NCI-H1105 (cell line): Measurements from ENCODE around the gene SPR.

Experiments used
- DNase-seq: peaks from one replicate; lab custom pipeline; 2025; lab: John Stamatoyannopoulos, UW

SPR gene

DNA sequence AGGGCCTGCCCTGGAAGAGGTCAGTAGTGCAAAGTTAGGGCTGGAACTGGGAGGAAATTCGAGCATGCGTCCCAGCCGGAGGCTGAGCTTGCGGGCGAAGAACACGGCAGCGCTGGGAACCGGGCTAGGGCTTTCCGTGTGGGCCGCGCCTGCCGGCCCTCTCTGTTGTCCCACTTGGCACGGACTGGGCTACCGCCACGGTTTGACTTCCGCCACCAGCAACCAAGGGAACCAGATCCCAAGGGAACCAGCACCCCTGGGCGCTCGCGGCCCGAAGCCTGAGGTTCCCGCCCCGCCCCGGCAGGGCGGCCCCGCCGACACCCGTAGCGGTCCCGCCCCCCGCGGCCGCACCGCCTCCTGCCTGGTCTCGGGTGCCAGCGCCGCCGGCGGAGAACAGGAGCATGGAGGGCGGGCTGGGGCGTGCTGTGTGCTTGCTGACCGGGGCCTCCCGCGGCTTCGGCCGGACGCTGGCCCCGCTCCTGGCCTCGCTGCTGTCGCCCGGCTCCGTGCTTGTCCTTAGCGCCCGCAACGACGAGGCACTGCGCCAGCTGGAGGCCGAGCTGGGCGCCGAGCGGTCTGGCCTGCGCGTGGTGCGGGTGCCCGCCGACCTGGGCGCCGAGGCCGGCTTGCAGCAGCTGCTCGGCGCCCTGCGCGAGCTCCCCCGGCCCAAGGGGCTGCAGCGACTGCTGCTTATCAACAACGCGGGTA, at the start of gene SPR:
SPR (plus strand) TSS at position 377 of the 708 bp plus-strand sequence; CDS start at position 402, 25 bp downstream.
- DNase-seq = peak; percentile 62

DNA sequence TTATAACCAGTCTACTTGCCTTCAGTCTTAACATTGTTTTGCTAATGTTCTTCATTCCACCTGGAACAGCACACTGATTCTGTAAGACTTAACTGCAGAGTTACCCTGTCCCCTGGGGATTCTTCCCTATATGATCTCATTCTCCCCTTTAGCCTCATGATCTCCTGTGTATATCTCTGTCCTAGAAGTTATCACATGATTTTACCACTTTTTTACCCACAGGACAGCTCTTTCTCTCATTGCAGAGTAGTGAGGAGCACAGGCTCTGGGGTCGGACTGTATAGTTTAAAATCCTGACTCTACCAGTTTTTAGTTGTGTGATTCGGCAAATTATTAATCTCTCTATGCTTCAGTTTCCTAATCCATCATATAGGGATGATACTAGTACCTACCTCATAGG, 47.1 kb upstream of the SPR start:
- DNase-seq = no peak

- no peak for DNase-seq
Measured at GRCh38 chr2:72841462-72842125, 45.6 kb upstream of the SPR start.

- no peak for DNase-seq
Measured at GRCh38 chr2:72843301-72843700, 43.9 kb upstream of the SPR start.

- no peak for DNase-seq
Measured at GRCh38 chr2:72846171-72847095, 40.8 kb upstream of the SPR start.

DNA sequence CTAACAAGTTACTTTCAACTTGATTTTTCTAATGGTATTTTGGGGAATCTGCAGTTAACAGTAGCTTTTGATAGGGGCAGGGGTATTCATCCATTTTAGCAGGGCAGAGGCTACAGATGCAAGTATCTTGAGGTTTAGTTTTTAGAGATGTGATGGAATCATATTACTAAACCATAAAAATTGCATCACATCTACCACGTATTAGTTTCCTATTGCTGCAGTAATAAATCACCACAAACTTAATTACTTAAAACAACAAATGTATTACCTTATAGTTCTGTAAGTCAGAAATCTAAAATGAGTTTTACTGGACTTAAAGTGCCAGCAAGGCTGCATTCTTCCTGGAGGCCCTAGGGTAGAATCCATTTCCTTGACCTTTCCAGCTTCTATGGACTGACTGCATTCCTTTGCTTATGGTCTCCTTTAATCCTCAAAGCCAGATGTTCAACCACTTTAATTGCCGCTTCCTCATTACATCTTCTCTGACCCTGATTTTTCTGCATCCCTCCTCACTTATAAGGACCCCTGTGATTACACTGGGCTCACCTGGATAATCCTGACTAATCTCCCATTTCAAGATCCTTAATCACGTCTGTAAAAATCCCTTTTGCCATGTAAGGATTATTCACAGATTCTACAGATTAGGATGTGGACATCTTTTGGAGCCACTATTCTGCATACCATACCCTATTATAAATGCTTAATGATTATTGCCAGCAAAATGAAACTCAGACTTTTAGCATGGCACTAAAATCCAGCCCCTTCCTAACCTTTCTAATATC, 39.5 kb upstream of the SPR start:
- no peak for DNase-seq

- DNase-seq = no peak
Measured at GRCh38 chr2:72848436-72849137, 38.6 kb upstream of the SPR start.

GRCh38 chr2:72849138-72849462, 38.1 kb upstream of the SPR start:
- no peak for DNase-seq

DNA sequence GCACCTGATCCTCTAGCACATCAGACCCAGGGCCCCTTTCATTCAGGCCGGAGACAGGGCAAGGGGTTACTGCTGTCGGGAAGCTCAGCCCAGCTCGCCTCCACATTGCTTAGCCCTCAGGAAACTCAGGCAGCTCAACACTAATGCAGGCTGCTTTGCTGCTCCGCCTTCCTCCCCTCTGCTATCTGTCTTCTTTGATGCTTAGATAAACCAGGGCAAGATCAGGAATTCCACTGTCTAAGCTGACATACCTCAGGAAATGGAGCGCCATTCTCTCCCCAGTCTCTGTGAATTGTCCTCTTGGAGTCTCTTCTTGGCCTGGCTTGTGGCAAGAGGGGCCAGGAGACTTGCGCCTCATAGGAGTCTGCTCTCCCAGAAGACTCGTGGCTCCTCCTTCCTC, 35.9 kb upstream of the SPR start:
- no peak for DNase-seq

DNA sequence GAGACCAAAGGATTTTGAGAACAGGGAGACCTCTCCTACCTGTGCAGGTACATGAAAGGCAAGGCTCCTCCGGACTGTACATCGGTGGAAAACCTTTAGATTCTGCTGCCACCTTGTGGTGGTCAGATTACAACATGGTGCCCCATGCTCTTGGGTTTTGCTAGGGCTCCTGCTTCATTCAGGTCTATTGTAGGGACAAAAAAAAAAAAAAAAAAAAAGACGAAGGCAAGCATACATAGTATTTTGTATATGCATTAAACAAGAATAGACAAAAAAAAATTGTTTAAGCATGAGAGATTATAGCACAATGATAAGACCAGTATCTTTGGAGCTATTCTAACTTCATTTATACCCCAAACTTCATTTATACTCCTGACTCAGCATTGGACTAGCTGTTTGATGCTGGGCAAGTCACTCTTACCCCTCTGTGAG, 27.4 kb upstream of the SPR start:
- DNase-seq = peak; percentile 49

- peak; percentile 86 for DNase-seq
Measured at GRCh38 chr2:72862239-72862988, 24.8 kb upstream of the SPR start.

GRCh38 chr2:72863046-72863445, 24.2 kb upstream of the SPR start:
- DNase-seq = no peak

- no peak for DNase-seq
Measured at GRCh38 chr2:72864500-72864899, 22.7 kb upstream of the SPR start.

GRCh38 chr2:72871060-72871459, 16.1 kb upstream of the SPR start:
- no peak for DNase-seq

DNA sequence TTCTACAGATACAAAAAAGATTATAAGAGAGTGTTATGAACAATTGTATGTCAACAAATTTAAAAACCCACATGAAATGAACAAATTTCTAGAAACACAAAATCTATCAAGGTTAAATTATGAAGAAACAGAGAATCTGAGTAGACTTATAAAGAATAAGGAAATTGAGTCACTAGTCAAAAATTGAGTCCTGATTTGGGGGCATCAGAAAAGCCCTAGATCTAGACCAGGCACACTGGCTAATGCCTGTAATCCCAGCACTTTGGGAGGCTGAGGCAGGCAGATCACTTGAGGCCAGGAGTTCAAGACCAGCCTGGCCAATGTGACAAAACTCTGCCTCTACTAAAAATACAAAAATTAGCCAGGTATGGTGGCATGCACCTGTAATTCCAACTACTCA, 15.3 kb upstream of the SPR start:
- no peak for DNase-seq

DNA sequence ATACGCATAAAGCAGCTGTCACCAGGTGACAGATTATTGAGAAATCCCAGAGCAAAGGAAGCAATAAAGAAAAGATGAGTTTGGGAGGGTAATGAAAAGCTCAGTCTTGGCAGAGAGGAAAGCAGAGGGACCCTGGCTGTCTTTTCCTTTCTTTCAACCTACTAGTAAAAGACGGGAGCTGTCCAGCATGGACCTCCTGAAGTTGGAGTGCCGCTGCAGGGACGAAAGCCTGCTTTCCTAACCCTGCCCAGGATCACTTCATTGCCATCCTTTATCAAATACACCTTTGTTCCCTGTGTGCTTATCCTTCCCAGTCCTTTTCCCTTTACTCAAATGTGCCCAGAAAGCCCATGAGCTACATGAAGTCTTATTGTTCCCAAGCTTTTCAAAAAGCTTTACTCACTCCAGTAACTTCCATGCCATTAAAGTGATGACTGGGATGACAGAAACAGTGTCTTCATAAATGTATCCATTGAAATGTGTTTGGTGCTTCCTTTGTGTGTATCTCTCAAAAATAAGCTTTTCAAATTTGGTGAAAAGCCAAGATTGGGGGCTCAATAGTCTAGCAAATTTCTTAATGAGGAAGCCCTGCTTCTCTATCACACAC, 3.7 kb upstream of the SPR start:
- DNase-seq = no peak

GRCh38 chr2:72886505-72887031, 640 bp upstream of the SPR start:
- peak; percentile 38 for DNase-seq

- DNase-seq = peak; percentile 82
Measured at GRCh38 chr2:72887740-72888437, 681 bp downstream of the SPR start.
